WTC11 (cell line): ENCODE measurements around the gene AQP11. TPM values are rescaled to one million over a fixed set of nuclear protein-coding genes. Genes with fewer than 3 reads are reported as not detected.

Source experiments
- ATAC-seq: fragments of 200-7000 bp; cut with Tn5 transposase; 2 replicates; pipeline ENCODE4 v1.10.0; 2021; ENCODE audit warnings: mild to moderate bottlenecking, moderate library complexity
- CTCF ChIA-PET: fragments of 300-600 bp; sonication (Branson Sonifier 250); formaldehyde crosslinking; loops from one replicate; lab custom pipeline; 2021; ENCODE audit warnings: antibody characterized with exemption; lab: Charles Lee
- POLR2A ChIA-PET: fragments of 350-600 bp; sonication (Branson Sonifier 250); formaldehyde crosslinking; loops from one replicate; lab custom pipeline; 2021; ENCODE audit warnings: antibody characterized with exemption; lab: Charles Lee
- DNase-seq: peaks from one replicate; pipeline ENCODE4 v3.0.0; 2021; ENCODE audit warnings: low spot score
- H3K27ac Mint-ChIP-seq: 2 replicates; pipeline ENCODE4 v1.8.0; 2021; ENCODE audit warnings: mixed read lengths
- H3K27me3 Mint-ChIP-seq: 2 replicates; pipeline ENCODE4 v1.8.0; 2021; ENCODE audit warnings: low read depth, mild to moderate bottlenecking, moderate library complexity, mixed read lengths
- H3K36me3 Mint-ChIP-seq: 2 replicates; pipeline ENCODE4 v1.8.0; 2021; ENCODE audit warnings: mixed read lengths
- H3K4me1 Mint-ChIP-seq: 2 replicates; pipeline ENCODE4 v1.8.0; 2022; ENCODE audit warnings: mixed read lengths
- H3K4me3 Mint-ChIP-seq: 2 replicates; pipeline ENCODE4 v1.8.0; 2021; ENCODE audit warnings: mild to moderate bottlenecking, moderate library complexity, mixed read lengths
- H3K9me3 Mint-ChIP-seq: 2 replicates; pipeline ENCODE4 v1.8.0; 2021; ENCODE audit warnings: mixed read lengths
- AFF4 ChIP-seq: sonication (generic); formaldehyde crosslinking; IDR thresholded peaks from 2 replicates; pipeline ENCODE4 v1.8.1; 2023; ENCODE audit warnings: mild to moderate bottlenecking, missing genetic modification reagents, borderline replicate concordance
- AR ChIP-seq: fragments of 250-450 bp; sonication (Bioruptor Pico); IDR thresholded peaks from 2 replicates; pipeline ENCODE4 v1.9.0; 2021; ENCODE audit warnings: mild to moderate bottlenecking
- CDX4 ChIP-seq: fragments of 250-450 bp; sonication (Bioruptor Pico); IDR thresholded peaks from 2 replicates; pipeline ENCODE4 v1.9.0; 2021; ENCODE audit warnings: moderate library complexity, mild to moderate bottlenecking, inconsistent platforms, borderline replicate concordance
- CREB1 ChIP-seq: sonication (generic); formaldehyde crosslinking; IDR thresholded peaks from 2 replicates; pipeline ENCODE4 v1.8.0; 2023; ENCODE audit warnings: mild to moderate bottlenecking, missing genetic modification reagents
- ESRRA ChIP-seq: sonication (generic); formaldehyde crosslinking; IDR thresholded peaks from 2 replicates; pipeline ENCODE4 v1.8.1; 2022; ENCODE audit warnings: mild to moderate bottlenecking, missing genetic modification reagents, borderline replicate concordance
- FOXJ3 ChIP-seq: sonication (generic); formaldehyde crosslinking; IDR thresholded peaks from 2 replicates; pipeline ENCODE4 v1.9.0; 2021; ENCODE audit warnings: missing genetic modification reagents, mild to moderate bottlenecking, borderline replicate concordance
- IRF1 ChIP-seq: sonication (generic); formaldehyde crosslinking; IDR thresholded peaks from 2 replicates; pipeline ENCODE4 v1.8.0; 2023; ENCODE audit warnings: missing genetic modification reagents
- KAT7 ChIP-seq: sonication (generic); formaldehyde crosslinking; IDR thresholded peaks from 2 replicates; pipeline ENCODE4 v1.8.1; 2023; ENCODE audit warnings: missing genetic modification reagents, mild to moderate bottlenecking, borderline replicate concordance
- MAX ChIP-seq: sonication (generic); formaldehyde crosslinking; IDR thresholded peaks from 2 replicates; pipeline ENCODE4 v1.8.0; 2022; ENCODE audit warnings: mild to moderate bottlenecking, missing genetic modification reagents
- MXD4 ChIP-seq: fragments of 250-450 bp; sonication (Bioruptor Pico); IDR thresholded peaks from 2 replicates; pipeline ENCODE4 v1.8.0; 2021; ENCODE audit warnings: mild to moderate bottlenecking, moderate library complexity, borderline replicate concordance
- NFE2L1 ChIP-seq: sonication (generic); formaldehyde crosslinking; IDR thresholded peaks from 2 replicates; pipeline ENCODE4 v1.8.1; 2023; ENCODE audit warnings: missing genetic modification reagents
- NR1H2 ChIP-seq: sonication (generic); formaldehyde crosslinking; IDR thresholded peaks from 2 replicates; pipeline ENCODE4 v1.9.0; 2021; ENCODE audit warnings: mild to moderate bottlenecking, moderate library complexity, missing genetic modification reagents
- OVOL2 ChIP-seq: fragments of 250-450 bp; sonication (Bioruptor Pico); IDR thresholded peaks from 2 replicates; pipeline ENCODE4 v1.9.0; 2021; ENCODE audit warnings: mild to moderate bottlenecking, borderline replicate concordance
- PREB ChIP-seq: sonication (generic); formaldehyde crosslinking; IDR thresholded peaks from 2 replicates; pipeline ENCODE4 v1.8.1; 2022; ENCODE audit warnings: mild to moderate bottlenecking, missing genetic modification reagents, moderate library complexity, borderline replicate concordance
- RORB ChIP-seq: fragments of 250-450 bp; sonication (Bioruptor Pico); IDR thresholded peaks from 2 replicates; pipeline ENCODE4 v1.9.0; 2021; ENCODE audit warnings: mild to moderate bottlenecking
- SMAD3 ChIP-seq: sonication (generic); formaldehyde crosslinking; IDR thresholded peaks from 2 replicates; pipeline ENCODE4 v1.8.0; 2022; ENCODE audit warnings: missing genetic modification reagents, mild to moderate bottlenecking, borderline replicate concordance
- SOX15 ChIP-seq: fragments of 250-450 bp; sonication (Bioruptor Pico); IDR thresholded peaks from 2 replicates; pipeline ENCODE4 v1.9.0; 2021; ENCODE audit warnings: mild to moderate bottlenecking
- SP1 ChIP-seq: sonication (generic); formaldehyde crosslinking; conservative IDR thresholded peaks from 2 replicates; pipeline ENCODE4 v1.8.1; 2022; ENCODE audit warnings: missing genetic modification reagents
- ZBTB21 ChIP-seq: sonication (generic); formaldehyde crosslinking; IDR thresholded peaks from 2 replicates; pipeline ENCODE4 v1.8.1; 2023; ENCODE audit warnings: mild to moderate bottlenecking, missing genetic modification reagents, borderline replicate concordance
- ZMAT4 ChIP-seq: fragments of 250-450 bp; sonication (Bioruptor Pico); IDR thresholded peaks from 2 replicates; pipeline ENCODE4 v1.9.0; 2021; ENCODE audit warnings: mild to moderate bottlenecking
- ZNF219 ChIP-seq: sonication (generic); formaldehyde crosslinking; IDR thresholded peaks from 2 replicates; pipeline ENCODE4 v1.8.0; 2023; ENCODE audit warnings: missing genetic modification reagents, mild to moderate bottlenecking, borderline replicate concordance
- ZNF423 ChIP-seq: fragments of 250-450 bp; sonication (Bioruptor Pico); IDR thresholded peaks from 2 replicates; pipeline ENCODE4 v2.1.2; 2022; ENCODE audit warnings: mild to moderate bottlenecking, moderate library complexity
- ZNF512 ChIP-seq: sonication (generic); formaldehyde crosslinking; IDR thresholded peaks from 2 replicates; pipeline ENCODE4 v1.8.1; 2022; ENCODE audit warnings: missing genetic modification reagents, borderline replicate concordance
- ZNF671 ChIP-seq: fragments of 250-450 bp; sonication (Bioruptor Pico); IDR thresholded peaks from 2 replicates; pipeline ENCODE4 v1.8.0; 2021; ENCODE audit warnings: mild to moderate bottlenecking
- total RNA-seq: library from RNA; stranded (reverse); gene quantifications from 3 replicates; pipeline ENCODE4 v1.2.3, GENCODE V29; 2021

The AQP11 gene
- total RNA-seq, 1 experiment from 2014 or later = 1.2 TPM

- ATAC-seq (no peak), DNase-seq (no peak)
- 0 out of 2 replicates have a peak, but pooled peaks cover 2% of the 10 kb centered on the region for H3K36me3 Mint-ChIP-seq
- peaks cover 28% of the 10 kb centered on the region for H3K27me3 Mint-ChIP-seq
- TF ChIP-seq ZNF512 (no peak), MXD4 (CRISPR knock-in tag) (no peak), KAT7 (CRISPR knock-in tag) (no peak), OVOL2 (CRISPR knock-in tag) (no peak), ZMAT4 (CRISPR knock-in tag) (no peak), NR1H2 (CRISPR knock-in tag) (no peak), RORB (CRISPR knock-in tag) (no peak), CDX4 (CRISPR knock-in tag) (no peak), AR (CRISPR knock-in tag) (no peak), FOXJ3 (CRISPR knock-in tag) (no peak), MAX (no peak)
- CTCF ChIA-PET = interaction anchor here (1.6 kb wide), 1 partner anchor 466 kb away, joined by 4 read pairs; no protein-coding TSS in a partner anchor
- H3K9me3 Mint-ChIP-seq = no peaks in the 10 kb centered on the region
- H3K4me1 Mint-ChIP-seq = peaks cover 12% of the 10 kb centered on the region
- POLR2A ChIA-PET = interaction anchor here (0.6 kb wide), 1 partner anchor 47 kb away, joined by 3 read pairs; no protein-coding TSS in a partner anchor
- no peak overlapping the region for H3K27ac Mint-ChIP-seq
- no peak overlapping the region for H3K4me3 Mint-ChIP-seq
Observed at GRCh38 chr11:77592727-77593126, 3.0 kb downstream of the AQP11 start.

GRCh38 chr11:77593883-77594282 lies 4.1 kb downstream of the AQP11 start:
- CTCF ChIA-PET = interaction anchor here (1.6 kb wide), 1 partner anchor 467 kb away, joined by 4 read pairs; no protein-coding TSS in a partner anchor
- peaks cover 17% of the 10 kb centered on the region for H3K27me3 Mint-ChIP-seq
- TF ChIP-seq IRF1 (CRISPR knock-in tag) (no peak), PREB (CRISPR knock-in tag) (no peak), AFF4 (CRISPR knock-in tag) (no peak), ZNF671 (CRISPR knock-in tag) (no peak), CREB1 (CRISPR knock-in tag) (no peak), SP1 (CRISPR knock-in tag) (no peak), ZNF423 (CRISPR knock-in tag) (no peak), SMAD3 (no peak), SOX15 (no peak), ZMAT4 (CRISPR knock-in tag) (no peak), NFE2L1 (CRISPR knock-in tag) (no peak), ESRRA (CRISPR knock-in tag) (no peak), ZNF219 (no peak), ZBTB21 (no peak)
- DNase-seq = no peak
- ATAC-seq = no peak
- H3K9me3 Mint-ChIP-seq = no peaks in the 10 kb centered on the region
- H3K36me3 Mint-ChIP-seq = 0 out of 2 replicates have a peak, but pooled peaks cover under 1% of the 10 kb centered on the region
- H3K27ac Mint-ChIP-seq = no peak overlapping the region
- H3K4me3 Mint-ChIP-seq = no peak overlapping the region
- POLR2A ChIA-PET = no interaction called here
- H3K4me1 Mint-ChIP-seq = peaks cover 9% of the 10 kb centered on the region
